Liver (tissue), 3 donors: ENCODE data around the gene SMG6.

Source experiments
- FOXA1 ChIP-seq: IDR thresholded peaks from 2 replicates; pipeline ENCODE4 v1.6.1; 2016; ENCODE audit warnings: antibody characterized with exemption
- REST ChIP-seq: IDR thresholded peaks from 2 replicates; pipeline ENCODE4 v1.6.1; 2016; ENCODE audit warnings: antibody characterized with exemption, mild to moderate bottlenecking
- SP1 ChIP-seq: IDR thresholded peaks from 2 replicates; pipeline ENCODE4 v1.6.1; 2018; ENCODE audit warnings: antibody characterized with exemption, mild to moderate bottlenecking
- YY1 ChIP-seq: IDR thresholded peaks from 2 replicates; pipeline ENCODE4 v1.6.1; 2016; ENCODE audit warnings: antibody characterized with exemption, mild to moderate bottlenecking
- TF ChIP-seq, protein P1 (sequence below): fragments of 150-350 bp; IDR thresholded peaks from 2 replicates; pipeline ENCODE4 v1.5.1; 2017; ENCODE audit warnings: improper control_type of control experiment, low read depth, low read length; ENCODE audit not compliant: missing input control
- donor health status: healthy.
- donor health status: healthy.

DNA sequence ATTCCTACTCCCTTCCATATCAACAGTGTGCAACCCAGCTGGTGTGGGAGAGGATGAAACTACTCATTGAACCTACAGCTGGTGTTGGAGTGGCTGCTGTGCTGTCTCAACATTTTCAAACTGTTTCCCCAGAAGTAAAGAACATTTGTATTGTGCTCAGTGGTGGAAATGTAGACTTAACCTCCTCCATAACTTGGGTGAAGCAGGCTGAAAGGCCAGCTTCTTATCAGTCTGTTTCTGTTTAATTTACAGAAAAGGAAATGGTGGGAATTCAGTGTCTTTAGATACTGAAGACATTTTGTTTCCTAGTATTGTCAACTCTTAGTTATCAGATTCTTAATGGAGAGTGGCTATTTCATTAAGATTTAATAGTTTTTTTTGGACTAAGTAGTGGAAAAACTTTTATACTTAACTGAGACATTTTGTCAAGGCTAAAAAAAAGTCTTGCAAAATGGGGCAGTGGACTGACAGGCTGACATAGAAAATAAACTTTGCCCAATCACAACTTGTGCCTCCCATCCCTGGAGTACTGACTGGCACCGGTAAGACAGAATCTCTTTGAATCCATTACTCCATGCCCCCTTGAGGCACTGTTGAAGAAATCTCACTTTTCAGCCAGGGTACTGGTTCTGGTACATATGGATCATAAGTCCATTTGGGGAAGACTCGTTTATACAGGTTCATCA is 20.2 kb upstream of the SMG6 start:
- no peak for TF ChIP-seq YY1
- TF ChIP-seq, protein P1, sequence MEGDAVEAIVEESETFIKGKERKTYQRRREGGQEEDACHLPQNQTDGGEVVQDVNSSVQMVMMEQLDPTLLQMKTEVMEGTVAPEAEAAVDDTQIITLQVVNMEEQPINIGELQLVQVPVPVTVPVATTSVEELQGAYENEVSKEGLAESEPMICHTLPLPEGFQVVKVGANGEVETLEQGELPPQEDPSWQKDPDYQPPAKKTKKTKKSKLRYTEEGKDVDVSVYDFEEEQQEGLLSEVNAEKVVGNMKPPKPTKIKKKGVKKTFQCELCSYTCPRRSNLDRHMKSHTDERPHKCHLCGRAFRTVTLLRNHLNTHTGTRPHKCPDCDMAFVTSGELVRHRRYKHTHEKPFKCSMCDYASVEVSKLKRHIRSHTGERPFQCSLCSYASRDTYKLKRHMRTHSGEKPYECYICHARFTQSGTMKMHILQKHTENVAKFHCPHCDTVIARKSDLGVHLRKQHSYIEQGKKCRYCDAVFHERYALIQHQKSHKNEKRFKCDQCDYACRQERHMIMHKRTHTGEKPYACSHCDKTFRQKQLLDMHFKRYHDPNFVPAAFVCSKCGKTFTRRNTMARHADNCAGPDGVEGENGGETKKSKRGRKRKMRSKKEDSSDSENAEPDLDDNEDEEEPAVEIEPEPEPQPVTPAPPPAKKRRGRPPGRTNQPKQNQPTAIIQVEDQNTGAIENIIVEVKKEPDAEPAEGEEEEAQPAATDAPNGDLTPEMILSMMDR = no peak
- no peak for TF ChIP-seq REST
- no peak for TF ChIP-seq FOXA1
- TF ChIP-seq SP1 = no peak
